PFSK-1 (cell line): ENCODE results near the gene GRAMD1C.

Experiments
- FOXP2 ChIP-seq: optimal IDR thresholded peaks from 2 replicates; pipeline ENCODE3; 2011; ENCODE audit warnings: borderline replicate concordance, control low read depth, inconsistent platforms; ENCODE audit not compliant: insufficient read depth; ENCODE audit errors: extremely low read length, extremely low read depth
- POLR2AphosphoS5 ChIP-seq: IDR thresholded peaks from 2 replicates; pipeline ENCODE4 v1.6.1; 2012; ENCODE audit warnings: low read depth, mild to moderate bottlenecking, control low read depth, low read length, moderate library complexity
- SIN3A ChIP-seq: IDR thresholded peaks from 2 replicates; pipeline ENCODE4 v1.6.1; 2012; ENCODE audit warnings: mild to moderate bottlenecking, low read length, moderate library complexity, borderline replicate concordance; ENCODE audit not compliant: insufficient read depth
- TAF1 ChIP-seq: IDR thresholded peaks from 2 replicates; pipeline ENCODE4 v1.6.1; 2012; ENCODE audit warnings: low read length, control low read depth, borderline replicate concordance; ENCODE audit not compliant: insufficient read depth
- TF ChIP-seq, protein P1 (sequence below), 2 experiments: IDR thresholded peaks; 2 replicates each; pipeline versions ENCODE4 v1.6.1 to v1.8.0; 2011 to 2012; ENCODE audit warnings: low read depth in 2 of 2, low read length in 2 of 2, control low read depth in 1 of 2, inconsistent platforms in 1 of 2, mild to moderate bottlenecking in 1 of 2, moderate library complexity in 1 of 2; ENCODE audit not compliant: insufficient read depth in 1 of 2

The GRAMD1C gene

DNA sequence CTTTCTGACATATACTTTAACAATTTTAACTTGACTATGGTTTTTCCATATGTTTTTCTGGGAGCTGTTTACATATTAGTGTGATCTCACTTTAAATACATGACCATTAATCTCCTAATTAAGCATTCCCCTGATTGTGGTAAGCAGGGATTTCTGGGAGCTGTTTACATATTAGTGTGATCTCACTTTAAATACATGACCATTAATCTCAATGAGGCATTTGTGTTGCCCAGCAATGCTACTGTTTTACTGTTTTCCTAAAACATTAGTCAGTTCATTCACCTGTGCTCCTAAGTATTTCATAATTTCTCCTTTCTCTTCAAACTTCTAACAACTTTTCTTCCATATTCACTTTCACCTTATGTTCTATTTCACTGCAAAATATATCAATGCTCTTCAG lies 3.6 kb upstream of the GRAMD1C start:
- TF ChIP-seq FOXP2, result no peak
- no peak for TF ChIP-seq SIN3A
- TF ChIP-seq TAF1, result no peak
- TF ChIP-seq, protein P1, sequence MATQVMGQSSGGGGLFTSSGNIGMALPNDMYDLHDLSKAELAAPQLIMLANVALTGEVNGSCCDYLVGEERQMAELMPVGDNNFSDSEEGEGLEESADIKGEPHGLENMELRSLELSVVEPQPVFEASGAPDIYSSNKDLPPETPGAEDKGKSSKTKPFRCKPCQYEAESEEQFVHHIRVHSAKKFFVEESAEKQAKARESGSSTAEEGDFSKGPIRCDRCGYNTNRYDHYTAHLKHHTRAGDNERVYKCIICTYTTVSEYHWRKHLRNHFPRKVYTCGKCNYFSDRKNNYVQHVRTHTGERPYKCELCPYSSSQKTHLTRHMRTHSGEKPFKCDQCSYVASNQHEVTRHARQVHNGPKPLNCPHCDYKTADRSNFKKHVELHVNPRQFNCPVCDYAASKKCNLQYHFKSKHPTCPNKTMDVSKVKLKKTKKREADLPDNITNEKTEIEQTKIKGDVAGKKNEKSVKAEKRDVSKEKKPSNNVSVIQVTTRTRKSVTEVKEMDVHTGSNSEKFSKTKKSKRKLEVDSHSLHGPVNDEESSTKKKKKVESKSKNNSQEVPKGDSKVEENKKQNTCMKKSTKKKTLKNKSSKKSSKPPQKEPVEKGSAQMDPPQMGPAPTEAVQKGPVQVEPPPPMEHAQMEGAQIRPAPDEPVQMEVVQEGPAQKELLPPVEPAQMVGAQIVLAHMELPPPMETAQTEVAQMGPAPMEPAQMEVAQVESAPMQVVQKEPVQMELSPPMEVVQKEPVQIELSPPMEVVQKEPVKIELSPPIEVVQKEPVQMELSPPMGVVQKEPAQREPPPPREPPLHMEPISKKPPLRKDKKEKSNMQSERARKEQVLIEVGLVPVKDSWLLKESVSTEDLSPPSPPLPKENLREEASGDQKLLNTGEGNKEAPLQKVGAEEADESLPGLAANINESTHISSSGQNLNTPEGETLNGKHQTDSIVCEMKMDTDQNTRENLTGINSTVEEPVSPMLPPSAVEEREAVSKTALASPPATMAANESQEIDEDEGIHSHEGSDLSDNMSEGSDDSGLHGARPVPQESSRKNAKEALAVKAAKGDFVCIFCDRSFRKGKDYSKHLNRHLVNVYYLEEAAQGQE (IDR thresholded peaks at IDR 0.05; ENCODE audit: insufficient read depth in 1 of 2, low read depth in 2 of 2, low read length in 2 of 2), result no peak
- TF ChIP-seq POLR2AphosphoS5, result no peak

DNA sequence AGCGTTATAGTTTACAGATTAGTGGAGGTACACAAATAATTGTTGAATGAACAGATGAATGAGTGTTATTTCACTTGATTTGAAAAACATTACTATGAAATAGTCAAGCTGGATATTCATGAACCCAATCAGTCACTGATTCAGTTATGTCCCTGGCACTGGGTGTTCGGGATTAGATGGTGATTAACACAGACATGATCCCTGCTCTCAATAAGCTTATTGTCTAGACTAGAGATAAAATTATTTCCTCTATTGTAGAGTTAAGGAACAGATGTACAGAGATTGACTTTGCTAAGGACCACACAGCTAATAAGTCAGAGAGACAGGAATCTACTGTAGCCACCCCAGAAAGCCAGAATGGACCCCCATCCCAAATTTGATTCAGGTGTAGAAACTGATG lies 963 bp downstream of the GRAMD1C start:
- TF ChIP-seq SIN3A, result no peak
- TF ChIP-seq TAF1, result no peak
- no peak for TF ChIP-seq FOXP2
- no peak for TF ChIP-seq POLR2AphosphoS5
- TF ChIP-seq, protein P1 (IDR thresholded peaks at IDR 0.05; ENCODE audit: insufficient read depth in 1 of 2, low read depth in 2 of 2, low read length in 2 of 2), result no peak

DNA sequence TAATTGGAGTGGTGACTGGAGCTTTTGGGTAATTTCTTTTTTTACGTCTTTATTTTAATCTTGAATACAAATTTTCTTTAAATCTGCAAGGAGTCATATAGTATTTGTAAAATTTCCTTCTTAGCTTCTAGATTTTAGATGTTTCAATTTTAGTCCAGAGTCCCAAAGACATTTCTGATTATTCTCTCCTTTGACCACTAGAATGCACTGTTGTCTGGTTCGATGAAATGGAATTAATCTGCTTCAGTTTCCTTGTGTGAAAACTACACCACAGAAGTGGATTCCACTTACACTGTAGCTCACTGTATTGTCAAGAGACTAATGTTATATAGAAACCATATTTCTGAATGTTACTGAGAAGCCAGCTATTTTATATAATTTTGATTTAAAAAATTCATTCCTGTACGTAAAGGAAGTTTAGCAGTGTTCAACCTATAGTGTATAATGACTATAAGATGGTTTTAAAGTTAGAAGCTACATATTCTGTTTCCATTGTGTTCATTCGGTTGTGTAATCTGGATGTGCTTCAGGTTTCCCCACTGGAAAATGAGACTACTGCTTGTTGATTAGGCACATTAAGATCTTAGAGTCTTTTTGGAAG lies 6.1 kb downstream of the GRAMD1C start:
- no peak for TF ChIP-seq SIN3A
- TF ChIP-seq FOXP2, result no peak
- no peak for TF ChIP-seq TAF1
- TF ChIP-seq, protein P1 (IDR thresholded peaks at IDR 0.05; ENCODE audit: insufficient read depth in 1 of 2, low read depth in 2 of 2, low read length in 2 of 2), result no peak
- TF ChIP-seq POLR2AphosphoS5, result no peak

DNA sequence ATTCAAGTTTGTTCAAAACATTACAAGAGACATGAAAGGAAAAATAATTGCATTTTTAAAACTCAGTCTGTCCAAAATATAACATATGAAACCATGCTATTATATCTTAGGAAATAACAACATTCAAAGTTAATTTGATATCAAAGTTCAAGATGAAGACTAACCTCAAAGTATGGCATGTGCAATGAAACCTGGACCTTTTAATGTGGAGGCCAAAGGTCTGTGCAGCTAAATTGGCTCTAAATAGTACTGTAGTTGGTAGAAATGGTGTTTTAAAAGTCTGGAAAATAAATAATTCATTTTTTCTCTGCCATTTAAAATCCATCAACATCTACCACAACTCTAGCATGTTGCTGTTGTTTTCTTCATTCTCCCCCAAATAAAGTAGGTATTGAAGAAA lies 8.7 kb downstream of the GRAMD1C start:
- TF ChIP-seq FOXP2, result no peak
- no peak for TF ChIP-seq TAF1
- TF ChIP-seq, protein P1 (IDR thresholded peaks at IDR 0.05; ENCODE audit: insufficient read depth in 1 of 2, low read depth in 2 of 2, low read length in 2 of 2), result no peak
- TF ChIP-seq SIN3A, result no peak
- TF ChIP-seq POLR2AphosphoS5, result no peak
